Spleen (tissue), 7 donors: ENCODE data around the gene ZIC1.

Experiments
- CTCF ChIP-seq, 11 experiments: fragments of 200-600 bp in 7 of 11; fragments of 450-650 bp in 4 of 11; sonication (generic) in 4 of 11; IDR thresholded peaks in 8 of 11; conservative IDR thresholded peaks in 3 of 11; 1 replicate in 7 of 11; 2 replicates in 4 of 11; pipeline versions ENCODE4 v1.4.0 to v1.8.0; 2016 to 2021; ENCODE audit warnings: antibody characterized with exemption in 11 of 11, inconsistent platforms in 4 of 11, mild to moderate bottlenecking in 1 of 11
- POLR2A ChIP-seq, 3 donors: fragments of 450-650 bp; IDR thresholded peaks; one replicate each; pipeline ENCODE4 v1.5.1; 2017; ENCODE audit warnings: antibody characterized with exemption in 3 of 3, mild to moderate bottlenecking in 1 of 3
- POLR2AphosphoS5 ChIP-seq, 3 donors: sonication (generic); formaldehyde crosslinking; IDR thresholded peaks; one replicate each; pipeline ENCODE4 v1.5.1; 2017; ENCODE audit warnings: antibody characterized with exemption in 3 of 3
- donor health status: DM: no; HTN: no; CAD: no; lungs with moderate emphysema.
- donor health status: DM: no; HTN: no; CAD: no.
- donor health status: DM: no; HTN: no; CAD: no.

- TF ChIP-seq POLR2A (IDR thresholded peaks at IDR 0.05) = no peak
- no peak for TF ChIP-seq CTCF (IDR thresholded peaks at IDR 0.05 in 8 of 11, conservative IDR thresholded peaks at IDR 0.05 in 3 of 11)
- TF ChIP-seq POLR2AphosphoS5 (IDR thresholded peaks at IDR 0.05) = no peak
Observed at GRCh38 chr3:147419781-147420224, 10.6 kb downstream of the ZIC1 start.
